Measurements from ENCODE around the gene ZNF608.

ZNF608 gene

DNA sequence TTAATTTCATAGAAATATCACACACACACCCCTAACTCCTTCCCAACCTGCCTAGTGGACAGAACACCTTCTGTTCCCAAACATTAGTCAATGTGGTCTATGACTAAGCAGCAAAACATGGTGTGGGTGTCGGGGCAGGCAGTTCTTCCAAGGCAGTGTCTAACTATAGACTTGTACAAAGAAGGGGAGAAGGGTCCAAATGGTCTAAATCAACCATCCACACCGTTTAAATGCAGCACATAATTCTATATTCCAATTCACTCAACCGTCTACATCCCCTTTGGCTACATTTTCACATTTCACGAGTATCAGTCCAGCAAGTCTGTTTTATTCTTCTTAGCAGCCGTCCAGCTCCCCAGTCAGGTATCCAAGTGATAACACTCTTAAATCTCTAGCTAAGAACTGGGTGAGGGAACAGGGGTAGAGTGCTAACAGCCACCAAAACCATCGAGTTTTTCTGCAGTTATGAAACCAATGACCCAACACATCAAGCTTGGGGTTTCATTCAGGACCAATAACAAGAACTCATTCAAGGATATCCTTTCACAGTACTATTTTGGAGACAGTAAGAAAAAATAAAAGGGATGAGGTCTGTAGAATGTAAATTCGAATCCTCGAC is 3.3 kb downstream of the ZNF608 start:
- TF ChIP-seq, protein P1, sequence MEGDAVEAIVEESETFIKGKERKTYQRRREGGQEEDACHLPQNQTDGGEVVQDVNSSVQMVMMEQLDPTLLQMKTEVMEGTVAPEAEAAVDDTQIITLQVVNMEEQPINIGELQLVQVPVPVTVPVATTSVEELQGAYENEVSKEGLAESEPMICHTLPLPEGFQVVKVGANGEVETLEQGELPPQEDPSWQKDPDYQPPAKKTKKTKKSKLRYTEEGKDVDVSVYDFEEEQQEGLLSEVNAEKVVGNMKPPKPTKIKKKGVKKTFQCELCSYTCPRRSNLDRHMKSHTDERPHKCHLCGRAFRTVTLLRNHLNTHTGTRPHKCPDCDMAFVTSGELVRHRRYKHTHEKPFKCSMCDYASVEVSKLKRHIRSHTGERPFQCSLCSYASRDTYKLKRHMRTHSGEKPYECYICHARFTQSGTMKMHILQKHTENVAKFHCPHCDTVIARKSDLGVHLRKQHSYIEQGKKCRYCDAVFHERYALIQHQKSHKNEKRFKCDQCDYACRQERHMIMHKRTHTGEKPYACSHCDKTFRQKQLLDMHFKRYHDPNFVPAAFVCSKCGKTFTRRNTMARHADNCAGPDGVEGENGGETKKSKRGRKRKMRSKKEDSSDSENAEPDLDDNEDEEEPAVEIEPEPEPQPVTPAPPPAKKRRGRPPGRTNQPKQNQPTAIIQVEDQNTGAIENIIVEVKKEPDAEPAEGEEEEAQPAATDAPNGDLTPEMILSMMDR (IDR thresholded peaks at IDR 0.05): no peak

DNA sequence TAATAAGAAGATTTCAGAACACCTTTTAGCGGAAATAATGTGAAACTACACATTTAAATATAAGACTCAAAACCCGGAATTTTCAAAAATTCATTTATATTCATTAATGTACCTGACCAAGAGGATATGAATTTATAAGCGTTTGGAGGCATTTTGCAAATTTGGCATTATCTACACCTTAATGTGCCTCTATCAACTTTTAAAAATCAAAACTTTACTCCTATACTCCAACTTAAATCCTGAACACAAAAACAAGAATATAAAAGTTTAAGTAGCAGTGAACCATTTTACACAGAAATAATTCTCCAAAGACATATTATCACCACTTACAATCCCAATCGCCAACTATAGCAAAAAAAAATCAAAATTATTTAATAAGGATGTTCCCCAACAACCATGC is 3.9 kb downstream of the ZNF608 start:
- TF ChIP-seq, protein P1 (IDR thresholded peaks at IDR 0.05): no peak

DNA sequence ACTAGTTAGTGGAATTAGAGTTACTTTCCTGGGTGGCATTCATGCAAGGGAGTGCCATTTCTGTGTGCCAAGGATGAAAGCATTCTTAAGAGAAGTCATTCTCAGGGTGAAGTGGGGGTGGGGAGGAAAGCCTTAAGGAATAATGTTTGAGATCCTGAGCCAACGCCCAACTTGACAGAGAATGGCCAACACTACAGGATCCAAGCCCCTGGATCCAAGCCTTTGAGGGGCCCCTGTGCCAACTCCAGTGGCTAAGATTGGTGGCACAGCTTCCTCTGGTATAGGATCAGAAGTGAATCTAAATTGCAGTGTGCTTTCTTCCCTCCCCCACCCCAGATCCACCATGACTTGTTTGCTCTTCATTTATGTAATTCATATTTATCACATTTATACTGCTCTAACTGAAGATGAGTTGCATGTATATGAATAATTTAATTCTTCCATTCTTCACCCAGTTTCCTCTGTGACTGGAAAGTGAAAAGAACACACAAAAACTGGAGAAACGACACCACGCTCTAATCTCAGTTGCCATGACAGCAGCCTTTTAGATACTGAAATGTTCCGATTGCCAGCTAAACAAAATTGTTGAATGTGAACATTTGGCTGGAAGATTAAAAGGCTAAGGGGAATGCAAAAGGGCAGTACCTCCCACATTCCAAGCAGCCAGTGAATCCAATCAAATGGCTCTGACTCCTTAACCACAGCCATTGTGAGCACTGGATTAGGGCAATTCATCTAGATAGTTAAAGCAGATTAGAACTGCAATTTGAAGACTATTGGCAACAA is 4.5 kb downstream of the ZNF608 start:
- TF ChIP-seq, protein P1 (IDR thresholded peaks at IDR 0.05): no peak

DNA sequence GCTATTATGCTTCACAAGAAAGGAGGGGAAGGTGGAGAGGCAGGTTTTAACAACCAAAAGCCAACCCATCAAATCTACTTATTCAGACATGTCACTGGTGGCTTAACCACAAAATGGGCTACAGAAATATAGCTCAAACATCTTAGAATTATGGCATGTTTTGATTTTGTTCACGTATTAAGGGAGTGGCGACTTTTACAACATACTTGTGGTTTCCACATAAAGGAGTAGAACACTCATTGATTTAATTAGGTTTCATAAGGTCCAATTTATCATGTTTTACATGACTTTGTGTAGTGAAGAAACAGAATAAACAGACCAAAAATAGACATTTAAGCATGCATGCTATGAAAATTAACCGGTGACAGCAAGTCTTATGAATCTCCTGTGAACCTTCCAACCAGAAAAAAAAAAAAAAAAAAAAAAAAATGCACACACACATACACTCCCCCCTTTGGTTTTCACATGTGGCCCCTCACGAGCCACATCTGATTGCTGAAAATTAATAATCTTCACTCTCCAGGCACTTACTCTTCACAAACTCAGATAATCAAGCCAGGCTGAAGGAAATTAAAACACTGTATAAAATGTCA is 5.4 kb downstream of the ZNF608 start:
- TF ChIP-seq, protein P1 (IDR thresholded peaks at IDR 0.05): no peak

- TF ChIP-seq, protein P1 (IDR thresholded peaks at IDR 0.05): no peak
Observed at GRCh38 chr5:124740071-124740470, 6.4 kb downstream of the ZNF608 start.

DNA sequence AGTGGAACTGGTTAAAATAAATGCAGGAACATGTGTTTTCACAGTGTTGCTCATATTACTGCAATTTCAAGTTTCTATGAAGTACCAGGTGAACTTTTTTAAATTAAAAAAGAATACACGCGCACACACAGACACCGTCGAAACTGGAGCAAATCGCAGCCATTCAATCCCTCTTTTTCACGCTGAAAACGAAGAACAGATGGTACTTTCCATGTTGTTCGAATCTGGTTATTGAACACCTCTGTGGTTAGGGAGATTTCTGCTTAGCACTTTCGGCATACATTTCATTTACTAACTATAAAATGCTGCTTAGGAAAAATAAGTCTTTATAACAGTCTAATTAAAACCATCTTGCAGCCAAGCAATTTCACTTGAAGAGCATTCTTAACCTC is 6.8 kb downstream of the ZNF608 start:
- TF ChIP-seq, protein P1 (IDR thresholded peaks at IDR 0.05): no peak

DNA sequence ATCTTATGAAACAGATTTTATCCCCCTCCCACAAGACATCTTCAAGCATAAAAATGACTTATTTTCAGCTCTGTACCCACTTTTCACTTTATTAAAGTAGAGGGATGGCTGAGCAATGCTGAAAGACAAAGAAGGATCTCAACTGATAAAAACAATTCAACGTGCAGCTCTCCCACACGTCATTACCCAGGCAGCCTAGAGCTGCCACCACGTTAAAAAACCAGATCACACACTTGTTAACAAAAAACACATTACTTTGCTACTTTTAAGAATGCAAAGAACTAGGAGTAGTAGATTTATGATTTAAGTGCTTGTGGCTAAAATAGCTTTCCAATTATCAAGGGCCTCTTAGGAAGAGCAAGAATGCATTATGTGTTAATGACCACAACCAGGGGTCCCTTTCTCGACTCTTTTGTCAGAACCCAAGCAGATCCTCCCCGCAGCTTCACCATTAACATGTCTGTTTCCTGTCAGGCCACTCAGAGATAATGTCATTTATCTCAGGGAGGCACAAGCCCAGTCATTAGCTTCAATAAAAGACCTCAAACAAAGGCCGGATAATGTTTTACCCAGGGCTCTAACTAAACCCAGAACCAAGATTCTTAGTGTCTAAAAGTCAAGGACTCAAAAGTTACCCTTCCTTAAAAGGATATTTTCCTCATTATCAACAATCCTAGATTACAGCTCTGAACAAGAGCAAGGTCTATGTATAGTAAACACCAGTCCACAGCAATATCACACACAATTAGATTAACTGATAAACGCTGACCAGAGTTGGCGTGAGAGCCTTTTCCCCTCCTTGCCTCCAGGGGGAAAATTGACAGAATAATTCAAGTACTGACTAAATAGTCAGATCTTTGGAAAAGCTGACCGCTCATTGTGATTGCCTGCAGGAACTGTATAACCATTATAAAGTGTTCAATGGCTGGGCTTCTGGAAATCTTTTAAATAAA is 7.5 kb downstream of the ZNF608 start:
- TF ChIP-seq, protein P1 (IDR thresholded peaks at IDR 0.05): no peak
